ENCODE results near the gene TPSG1.

The TPSG1 gene

DNA sequence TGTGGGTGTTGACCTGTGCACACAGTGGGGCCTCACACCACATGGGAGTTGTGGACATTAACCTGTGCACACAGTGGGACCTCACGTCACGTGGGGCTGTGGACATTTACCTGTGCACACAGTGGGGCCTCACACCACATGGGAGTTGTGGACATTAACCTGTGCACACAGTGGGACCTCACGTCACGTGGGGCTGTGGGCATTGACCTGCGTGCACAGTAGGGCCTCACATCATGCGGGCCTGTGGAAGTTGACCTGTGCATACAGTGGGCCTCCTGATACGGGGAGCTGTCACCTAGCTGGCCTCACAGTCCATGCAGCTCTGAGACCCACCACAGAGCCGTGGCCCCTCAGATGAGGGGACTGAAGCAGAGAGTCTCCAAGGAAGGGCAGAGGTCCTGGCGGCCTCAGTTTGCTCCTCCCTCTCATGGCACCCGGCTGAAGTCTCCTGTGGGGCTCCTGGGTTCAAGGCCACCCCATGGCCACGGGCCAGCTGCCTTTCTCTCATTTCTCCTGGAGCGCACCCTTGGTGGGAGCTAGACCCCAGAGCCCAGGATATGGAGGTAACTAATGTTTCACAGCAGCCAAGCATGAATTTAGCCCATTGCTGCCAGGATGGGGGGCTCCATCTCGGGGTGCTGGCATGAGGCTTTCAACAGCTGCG, 51.1 kb downstream of the TPSG1 start:
- no peak overlapping the region for H3K4me3 ChIP-seq (ENCODE audit: insufficient read length, low read depth)
- H3K4me1 ChIP-seq (ENCODE audit: insufficient read depth, insufficient read length), result peaks cover 31% of the 10 kb centered on the region
- DNase-seq (ENCODE audit: low read depth, low spot score), result no peak
- TF ChIP-seq SUZ12 (IDR thresholded peaks at IDR 0.05; ENCODE audit: extremely low read depth, insufficient read depth, insufficient read length), result no peak
- no peak for TF ChIP-seq ZNF274 (IDR thresholded peaks at IDR 0.05; ENCODE audit: low read depth, low read length)
- TF ChIP-seq YY1 (IDR thresholded peaks at IDR 0.05; ENCODE audit: insufficient read depth, insufficient read length), result no peak
- H3K36me3 ChIP-seq (ENCODE audit: insufficient read depth, insufficient read length, low read length), result peaks cover 8% of the 10 kb centered on the region
- no peak overlapping the region for H3K9ac ChIP-seq (ENCODE audit: insufficient read length, low read depth)
- no peaks in the 10 kb centered on the region for H3K9me3 ChIP-seq (ENCODE audit: insufficient read depth, low read length)
- H3K27me3 ChIP-seq (ENCODE audit: insufficient read depth, insufficient read length), result no peaks in the 10 kb centered on the region

DNA sequence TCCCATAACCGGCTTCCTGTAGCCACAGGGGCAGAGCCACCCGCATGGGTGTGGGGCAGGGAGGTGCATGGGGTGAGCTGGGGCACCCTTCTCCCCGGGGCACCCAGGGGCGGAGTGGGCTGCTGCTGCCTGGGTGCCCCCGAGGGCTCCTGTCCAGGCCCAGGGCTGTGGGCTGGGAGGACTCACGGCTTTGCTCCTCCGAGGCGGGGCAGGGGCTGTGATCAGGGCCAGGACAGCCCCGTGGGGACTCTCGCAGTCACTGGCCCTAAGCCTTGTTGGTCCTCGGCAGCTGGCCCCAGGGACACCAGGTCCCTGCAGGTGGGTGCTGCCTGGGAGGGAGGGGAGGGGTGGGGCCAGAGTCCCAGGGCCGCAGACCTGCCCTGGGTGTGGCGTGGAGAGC, 52.4 kb downstream of the TPSG1 start:
- Histone ChIP-seq H3K9me3 (ENCODE audit: insufficient read depth, low read length) (no peaks in the 10 kb centered on the region), H3K27me3 (ENCODE audit: insufficient read depth, insufficient read length) (no peaks in the 10 kb centered on the region), H3K4me3 (ENCODE audit: insufficient read length, low read depth) (no peak overlapping the region), H3K9ac (ENCODE audit: insufficient read length, low read depth) (no peak overlapping the region), H3K4me1 (ENCODE audit: insufficient read depth, insufficient read length) (peaks cover 28% of the 10 kb centered on the region), H3K36me3 (ENCODE audit: insufficient read depth, insufficient read length, low read length) (peaks cover 8% of the 10 kb centered on the region)
- DNase-seq (ENCODE audit: low read depth, low spot score), result no peak
- TF ChIP-seq SUZ12 (IDR thresholded peaks at IDR 0.05; ENCODE audit: extremely low read depth, insufficient read depth, insufficient read length), result no peak
- TF ChIP-seq YY1 (IDR thresholded peaks at IDR 0.05; ENCODE audit: insufficient read depth, insufficient read length), result no peak
- TF ChIP-seq ZNF274 (IDR thresholded peaks at IDR 0.05; ENCODE audit: low read depth, low read length), result no peak

DNA sequence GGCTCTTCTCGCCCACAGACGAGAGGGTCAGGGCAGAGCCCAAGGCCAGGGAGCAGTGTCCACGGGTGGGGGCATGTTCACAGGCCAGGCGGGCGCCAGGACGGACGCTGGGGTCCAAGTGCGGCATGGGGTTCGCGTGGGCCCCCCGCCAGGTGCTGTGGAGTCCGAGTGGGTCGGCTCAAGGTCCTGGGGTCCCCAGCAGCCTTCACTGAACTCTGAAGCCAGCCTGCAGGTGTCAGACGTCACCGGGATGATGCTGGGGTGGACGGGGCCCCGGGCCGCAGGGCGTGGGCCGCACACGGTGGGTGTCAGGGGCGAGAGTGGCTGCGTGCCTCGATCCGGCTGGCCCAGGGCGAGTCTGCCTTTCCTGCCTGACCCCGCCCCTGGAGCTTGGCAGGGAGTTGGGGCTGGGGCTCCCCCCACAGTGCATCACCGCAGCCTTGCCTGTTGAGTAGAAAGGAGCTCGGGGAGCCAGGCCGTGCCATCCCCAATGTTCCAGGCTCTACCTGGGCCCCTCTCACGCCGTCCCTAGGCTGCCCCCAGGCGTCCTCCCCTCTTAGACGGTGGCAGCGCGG, 53.1 kb downstream of the TPSG1 start:
- no peak overlapping the region for H3K4me3 ChIP-seq (ENCODE audit: insufficient read length, low read depth)
- TF ChIP-seq ZNF274 (IDR thresholded peaks at IDR 0.05; ENCODE audit: low read depth, low read length), result no peak
- DNase-seq (ENCODE audit: low read depth, low spot score), result no peak
- H3K9me3 ChIP-seq (ENCODE audit: insufficient read depth, low read length), result no peaks in the 10 kb centered on the region
- no peak overlapping the region for H3K9ac ChIP-seq (ENCODE audit: insufficient read length, low read depth)
- no peaks in the 10 kb centered on the region for H3K27me3 ChIP-seq (ENCODE audit: insufficient read depth, insufficient read length)
- peaks cover 12% of the 10 kb centered on the region for H3K36me3 ChIP-seq (ENCODE audit: insufficient read depth, insufficient read length, low read length)
- peaks cover 22% of the 10 kb centered on the region for H3K4me1 ChIP-seq (ENCODE audit: insufficient read depth, insufficient read length)

Data from NT2/D1 (cell line).